DMS153 treated with DMSO at 0.1 percent for 48 hours (cell line): ENCODE data around the gene CNBP.
A peak's percentile ranks its signal among the peaks of the same experiment; 100 is the strongest.

Source experiments
- DNase-seq: peaks from one replicate; lab custom pipeline; 2025; ENCODE audit not compliant: unreplicated experiment; lab: John Stamatoyannopoulos, UW

The CNBP gene

GRCh38 chr3:129132097-129132866, 51.4 kb downstream of the CNBP start:
- no peak for DNase-seq

- DNase-seq = no peak
Observed at GRCh38 chr3:129131465-129132088, 52.1 kb downstream of the CNBP start.

GRCh38 chr3:129130291-129130813, 53.3 kb downstream of the CNBP start:
- no peak for DNase-seq

GRCh38 chr3:129128357-129129155, 55.1 kb downstream of the CNBP start:
- no peak for DNase-seq

GRCh38 chr3:129126726-129127280, 56.9 kb downstream of the CNBP start:
- no peak for DNase-seq

- no peak for DNase-seq
Observed at GRCh38 chr3:129123314-129124060, 60.2 kb downstream of the CNBP start.

GRCh38 chr3:129122412-129123011, 61.2 kb downstream of the CNBP start:
- DNase-seq = no peak

- peak; percentile 85 for DNase-seq
Observed at GRCh38 chr3:129121792-129122411, 61.8 kb downstream of the CNBP start, which contains the start of gene RAB43. TSS of gene RAB43 (minus strand) at chr3:129121804. CDS start at chr3:129121489, 315 bp downstream.

GRCh38 chr3:129121016-129121791, 62.5 kb downstream of the CNBP start:
- no peak for DNase-seq

GRCh38 chr3:129120254-129121004, 63.3 kb downstream of the CNBP start:
- no peak for DNase-seq

- peak; percentile 7 for DNase-seq
Observed at GRCh38 chr3:129119365-129120100, 64.2 kb downstream of the CNBP start.

- DNase-seq = no peak
Observed at GRCh38 chr3:129118745-129119144, 65.0 kb downstream of the CNBP start.
